Activated T-cell treated with anti-CD3 and anti-CD28 coated beads, Interleukin-2, amount 50 U/mL, for 24 hours (primary cell): ENCODE measurements around the gene ATOSB.

ENCODE experiments used
- DNase-seq: peaks from one replicate; pipeline ENCODE4 v3.0.0-alpha.2; 2020
- H3K27ac Mint-ChIP-seq: 2 replicates; pipeline ENCODE4 v1.8.0; 2020; ENCODE audit warnings: mild to moderate bottlenecking, mixed read lengths
- H3K27me3 Mint-ChIP-seq: 2 replicates; pipeline ENCODE4 v1.8.0; 2020; ENCODE audit warnings: mixed read lengths
- H3K36me3 Mint-ChIP-seq: 2 replicates; pipeline ENCODE4 v1.8.0; 2020; ENCODE audit warnings: low read depth, mixed read lengths
- H3K4me1 Mint-ChIP-seq: 2 replicates; pipeline ENCODE4 v1.8.0; 2020; ENCODE audit warnings: low read depth, mixed read lengths
- H3K4me3 Mint-ChIP-seq: 2 replicates; pipeline ENCODE4 v1.8.0; 2020; ENCODE audit warnings: mild to moderate bottlenecking, moderate library complexity, mixed read lengths
- H3K9me3 Mint-ChIP-seq: 2 replicates; pipeline ENCODE4 v1.8.0; 2020; ENCODE audit warnings: mixed read lengths

Gene ATOSB

GRCh38 chr9:35079426-35080341, 36.0 kb downstream of the ATOSB start, which contains the start of gene FANCG:
TSS of gene FANCG (minus strand) at chr9:35079942. CDS start at chr9:35079524, 418 bp downstream.
- Mint-ChIP-seq H3K36me3 (peaks cover 54% of the 10 kb centered on the region), H3K27me3 (no peaks in the 10 kb centered on the region), H3K4me3 (peak within 1 kb of the TSS; percentile 89), H3K27ac (peak within 1 kb of the TSS; percentile 96), H3K4me1 (peaks cover 23% of the 10 kb centered on the region), H3K9me3 (no peaks in the 10 kb centered on the region)
- DNase-seq: peak; percentile 90

GRCh38 chr9:35079041-35079425, 36.6 kb downstream of the ATOSB start:
- peak overlapping the region; percentile 89 for H3K4me3 Mint-ChIP-seq
- DNase-seq: no peak
- H3K27me3 Mint-ChIP-seq: no peaks in the 10 kb centered on the region
- H3K4me1 Mint-ChIP-seq: peaks cover 27% of the 10 kb centered on the region
- H3K36me3 Mint-ChIP-seq: peaks cover 59% of the 10 kb centered on the region
- H3K27ac Mint-ChIP-seq: peak overlapping the region; percentile 96
- no peaks in the 10 kb centered on the region for H3K9me3 Mint-ChIP-seq

GRCh38 chr9:35078066-35078465, 37.6 kb downstream of the ATOSB start:
- H3K36me3 Mint-ChIP-seq: peaks cover 68% of the 10 kb centered on the region
- DNase-seq: no peak
- H3K9me3 Mint-ChIP-seq: no peaks in the 10 kb centered on the region
- peak overlapping the region; percentile 89 for H3K4me3 Mint-ChIP-seq
- H3K27ac Mint-ChIP-seq: peak overlapping the region; percentile 12
- no peaks in the 10 kb centered on the region for H3K27me3 Mint-ChIP-seq
- H3K4me1 Mint-ChIP-seq: peaks cover 37% of the 10 kb centered on the region

GRCh38 chr9:35076848-35077247, 38.8 kb downstream of the ATOSB start:
- Mint-ChIP-seq H3K27ac (no peak overlapping the region), H3K9me3 (no peaks in the 10 kb centered on the region), H3K4me1 (peaks cover 43% of the 10 kb centered on the region), H3K36me3 (peaks cover 75% of the 10 kb centered on the region), H3K27me3 (no peaks in the 10 kb centered on the region), H3K4me3 (no peak overlapping the region)
- DNase-seq: no peak

- Mint-ChIP-seq H3K4me3 (no peak overlapping the region), H3K36me3 (peaks cover 90% of the 10 kb centered on the region), H3K27me3 (no peaks in the 10 kb centered on the region), H3K4me1 (peaks cover 49% of the 10 kb centered on the region), H3K27ac (no peak overlapping the region), H3K9me3 (no peaks in the 10 kb centered on the region)
- no peak for DNase-seq
These were observed 40.3 kb downstream of the ATOSB start for GRCh38 chr9:35075358-35075757.

GRCh38 chr9:35074791-35075190, 40.9 kb downstream of the ATOSB start:
- Mint-ChIP-seq H3K4me3 (no peak overlapping the region), H3K27me3 (no peaks in the 10 kb centered on the region), H3K9me3 (no peaks in the 10 kb centered on the region), H3K4me1 (peaks cover 50% of the 10 kb centered on the region), H3K27ac (no peak overlapping the region), H3K36me3 (peaks cover 93% of the 10 kb centered on the region)
- DNase-seq: no peak

GRCh38 chr9:35074141-35074540, 41.5 kb downstream of the ATOSB start:
- peaks cover 57% of the 10 kb centered on the region for H3K4me1 Mint-ChIP-seq
- no peak for DNase-seq
- H3K4me3 Mint-ChIP-seq: no peak overlapping the region
- H3K27me3 Mint-ChIP-seq: no peaks in the 10 kb centered on the region
- peaks cover 94% of the 10 kb centered on the region for H3K36me3 Mint-ChIP-seq
- H3K27ac Mint-ChIP-seq: peak overlapping the region; percentile 98
- no peaks in the 10 kb centered on the region for H3K9me3 Mint-ChIP-seq

GRCh38 chr9:35073279-35073612, 42.4 kb downstream of the ATOSB start:
- Mint-ChIP-seq H3K27me3 (no peaks in the 10 kb centered on the region), H3K4me3 (peak overlapping the region; percentile 95), H3K9me3 (no peaks in the 10 kb centered on the region), H3K4me1 (peaks cover 60% of the 10 kb centered on the region), H3K36me3 (peaks cover 94% of the 10 kb centered on the region), H3K27ac (peak overlapping the region; percentile 98)
- DNase-seq: no peak

GRCh38 chr9:35072461-35073278, 43.0 kb downstream of the ATOSB start, which contains the start of gene VCP:
TSS of gene VCP (minus strand) at chr9:35072625. CDS start at chr9:35072353, 272 bp downstream.
- peaks cover 60% of the 10 kb centered on the region for H3K4me1 Mint-ChIP-seq
- H3K36me3 Mint-ChIP-seq: peaks cover 94% of the 10 kb centered on the region
- peak within 1 kb of the TSS; percentile 98 for H3K27ac Mint-ChIP-seq
- no peaks in the 10 kb centered on the region for H3K9me3 Mint-ChIP-seq
- peak within 1 kb of the TSS; percentile 95 for H3K4me3 Mint-ChIP-seq
- peak; percentile 95 for DNase-seq
- no peaks in the 10 kb centered on the region for H3K27me3 Mint-ChIP-seq

GRCh38 chr9:35071814-35072460, 43.7 kb downstream of the ATOSB start:
- peak; percentile 86 for DNase-seq
- Mint-ChIP-seq H3K4me3 (peak overlapping the region; percentile 95), H3K27me3 (no peaks in the 10 kb centered on the region), H3K9me3 (no peaks in the 10 kb centered on the region), H3K27ac (peak overlapping the region; percentile 98), H3K4me1 (peaks cover 62% of the 10 kb centered on the region), H3K36me3 (peaks cover 94% of the 10 kb centered on the region)

- peak overlapping the region; percentile 98 for H3K27ac Mint-ChIP-seq
- DNase-seq: no peak
- no peaks in the 10 kb centered on the region for H3K27me3 Mint-ChIP-seq
- H3K4me1 Mint-ChIP-seq: peaks cover 65% of the 10 kb centered on the region
- H3K36me3 Mint-ChIP-seq: peaks cover 94% of the 10 kb centered on the region
- peak overlapping the region; percentile 95 for H3K4me3 Mint-ChIP-seq
- no peaks in the 10 kb centered on the region for H3K9me3 Mint-ChIP-seq
These were observed 44.5 kb downstream of the ATOSB start for GRCh38 chr9:35070823-35071813.

GRCh38 chr9:35069020-35069419, 46.6 kb downstream of the ATOSB start:
- Mint-ChIP-seq H3K9me3 (no peaks in the 10 kb centered on the region), H3K27me3 (no peaks in the 10 kb centered on the region), H3K4me3 (peak overlapping the region; percentile 95), H3K27ac (peak overlapping the region; percentile 85), H3K36me3 (peaks cover 93% of the 10 kb centered on the region), H3K4me1 (peaks cover 66% of the 10 kb centered on the region)
- DNase-seq: no peak

GRCh38 chr9:35067056-35067455, 48.6 kb downstream of the ATOSB start:
- Mint-ChIP-seq H3K4me1 (peaks cover 50% of the 10 kb centered on the region), H3K27ac (peak overlapping the region; percentile 11), H3K9me3 (no peaks in the 10 kb centered on the region), H3K4me3 (no peak overlapping the region), H3K27me3 (no peaks in the 10 kb centered on the region), H3K36me3 (peaks cover 97% of the 10 kb centered on the region)
- no peak for DNase-seq
